Right cardiac atrium (tissue), 5 donors: ENCODE data around the gene NHSL1. TPM values are rescaled to one million over a fixed set of nuclear protein-coding genes. Genes with fewer than 3 reads are reported as not detected.
A peak's percentile ranks its signal among the peaks of the same experiment; 100 is the strongest.

ENCODE experiments used
- ATAC-seq, 2 donors: fragments of 200-7000 bp; cut with Tn5 transposase; one replicate each; pipeline versions ENCODE4 v1.8.0 to v1.9.1; 2020; ENCODE audit warnings: moderate library complexity in 2 of 2, mild to moderate bottlenecking in 1 of 2
- DNase-seq, 3 donors: peaks; one replicate each; pipeline ENCODE4 v3.0.0-alpha.2; 2020
- H3K27ac ChIP-seq: one replicate; pipeline ENCODE4 v1.5.1; 2013; ENCODE audit warnings: mild to moderate bottlenecking, low read length, control low read depth, moderate library complexity
- H3K27me3 ChIP-seq: one replicate; pipeline ENCODE4 v1.6.1; 2013; ENCODE audit not compliant: control insufficient read depth, insufficient read depth
- H3K4me1 ChIP-seq: one replicate; pipeline ENCODE4 v1.6.1; 2013; ENCODE audit warnings: low read length; ENCODE audit not compliant: control insufficient read depth, insufficient read depth
- H3K4me3 ChIP-seq: one replicate; pipeline ENCODE4 v1.5.1; 2013; ENCODE audit warnings: low read length, control low read depth
- H3K9me3 ChIP-seq: one replicate; pipeline ENCODE4 v1.6.1; 2013; ENCODE audit warnings: low read length; ENCODE audit not compliant: control insufficient read depth
- WGBS: extraction: QIAGEN DNeasy Blood & Tissue Kit; methylation state at CpG from one replicate; pipeline ENCODE4 v1.1.7; 2013; 5-methylcytosine and 5-hydroxymethylcytosine counted together
- intact Hi-C, 4 donors: fragments of 100-400 bp; cut with DNase I; formaldehyde crosslinking; loops; one replicate each; pipeline versions ENCODE4 v1.11.0 to v1.14.0; 2022 to 2023
- polyA plus RNA-seq: library from polyadenylated mRNA; stranded (reverse); fragments of 200-250 nt; gene quantifications from one replicate; pipeline ENCODE4 v1.2.3, GENCODE V29; 2013
- total RNA-seq, 4 donors: library from RNA; stranded (reverse); fragmentation: NEBNext Ultra II Directional; extraction: Animal tissue kit (Norgen Biotek cat#: 25700); gene quantifications; one replicate each; pipeline ENCODE4 v1.2.1, GENCODE V29; 2021
- donor health status: healthy with polysubstance abuse.
- donor health status: DM: no; HTN: yes; CAD: no.
- donor health status: DM: no; HTN: no; CAD: no.
- donor health status: DM: no; HTN: yes; CAD: no; lungs with severe emphysema.
- donor health status: DM: yes; HTN: yes; CAD: no.

NHSL1 gene
- total and polyA plus RNA-seq, 5 donors: 10.5 to 46.5 (median 35.9) TPM

GRCh38 chr6:138509371-138509770, 10.1 kb upstream of the NHSL1 start:
- H3K27me3 ChIP-seq: no peaks in the 10 kb centered on the region
- WGBS: 34% methylated on average over 6 of the region's 6 CpGs
- H3K9me3 ChIP-seq: no peaks in the 10 kb centered on the region
- H3K27ac ChIP-seq: no peak overlapping the region
- ATAC-seq (peak in 1 of 2 donors; percentile 68), DNase-seq (peak in 2 of 3 donors; percentile 46 to 64)
- no peak overlapping the region for H3K4me3 ChIP-seq
- no peaks in the 10 kb centered on the region for H3K4me1 ChIP-seq
- intact Hi-C loops: loop anchor here in 2 of 4 donors (5.0 kb wide), 2 partner anchors 77 to 82 kb away; no protein-coding TSS in a partner anchor

DNA sequence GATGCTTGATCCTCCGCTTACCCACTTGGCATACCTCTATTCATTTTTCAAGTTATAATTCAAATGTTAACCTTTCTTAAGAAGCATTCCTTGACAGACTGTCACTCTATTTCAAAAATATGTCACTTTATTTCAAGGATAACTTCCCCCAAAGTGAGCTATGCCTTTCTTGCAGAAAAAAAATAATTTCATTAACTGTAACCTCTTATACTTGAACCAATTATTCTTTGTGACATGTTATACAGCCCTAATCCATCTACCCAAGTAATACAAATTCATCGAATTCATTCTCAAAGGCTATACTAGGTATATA, 9.3 kb upstream of the NHSL1 start:
- H3K9me3 ChIP-seq: no peaks in the 10 kb centered on the region
- H3K27ac ChIP-seq: no peak overlapping the region
- no peak for ATAC-seq
- intact Hi-C loops: loop anchor here in 2 of 4 donors (5.0 kb wide), 2 partner anchors 76 to 81 kb away; no protein-coding TSS in a partner anchor
- no peak for DNase-seq
- H3K27me3 ChIP-seq: no peaks in the 10 kb centered on the region
- WGBS: 94% methylated on average over 2 of the region's 2 CpGs
- H3K4me3 ChIP-seq: no peak overlapping the region
- no peaks in the 10 kb centered on the region for H3K4me1 ChIP-seq

GRCh38 chr6:138507977-138508675, 8.8 kb upstream of the NHSL1 start:
- WGBS: 86% methylated on average over 7 of the region's 7 CpGs
- no peaks in the 10 kb centered on the region for H3K4me1 ChIP-seq
- no peak overlapping the region for H3K27ac ChIP-seq
- DNase-seq: no peak
- H3K4me3 ChIP-seq: no peak overlapping the region
- intact Hi-C loops: loop anchor here in 2 of 4 donors (5.0 kb wide), 2 partner anchors 76 to 81 kb away; no protein-coding TSS in a partner anchor
- no peaks in the 10 kb centered on the region for H3K9me3 ChIP-seq
- H3K27me3 ChIP-seq: no peaks in the 10 kb centered on the region
- ATAC-seq: no peak

DNA sequence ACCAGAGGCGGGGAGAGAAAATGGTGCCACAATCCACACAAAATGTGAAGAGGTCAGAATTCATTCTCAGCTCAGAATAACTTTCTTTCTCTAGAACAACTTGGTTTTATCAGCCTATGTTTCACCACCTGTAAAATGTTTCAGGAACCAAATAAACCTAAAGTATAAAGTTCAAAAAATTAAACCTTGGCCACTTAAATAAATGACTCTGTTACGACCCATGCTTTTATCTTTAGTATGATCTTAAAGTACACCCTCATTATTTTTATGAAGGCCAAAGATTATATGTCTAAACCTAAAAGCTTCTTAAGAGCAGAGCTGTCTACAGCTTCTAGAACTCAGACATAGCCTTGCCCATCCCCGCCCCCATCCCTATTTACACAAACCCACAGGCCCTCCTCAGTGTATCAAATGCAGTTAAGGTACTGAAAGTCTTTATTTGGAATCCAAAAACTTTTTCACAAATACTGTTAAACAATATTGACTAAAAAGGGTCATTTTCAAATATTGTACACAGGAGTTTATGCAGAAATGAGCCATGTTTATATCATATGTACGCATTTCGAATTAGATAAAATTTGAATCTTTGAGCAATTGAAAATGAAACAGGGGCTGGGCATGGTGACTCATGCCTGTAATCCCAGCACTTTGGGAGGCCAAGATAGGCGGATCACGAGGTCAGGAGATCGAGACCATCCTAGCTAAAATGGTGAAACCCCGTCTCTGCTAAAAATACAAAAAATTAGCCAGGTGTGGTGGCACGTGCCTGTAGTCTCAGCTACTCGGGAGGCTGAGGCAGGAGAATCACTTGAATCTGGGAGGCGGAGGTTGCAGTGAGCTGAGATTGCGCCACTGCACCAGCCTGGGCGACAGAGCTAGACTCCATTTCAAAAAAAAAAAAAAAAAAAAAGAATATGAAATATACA, 5.7 kb upstream of the NHSL1 start:
- H3K4me1 ChIP-seq: no peaks in the 10 kb centered on the region
- no peak for ATAC-seq
- H3K27ac ChIP-seq: no peak overlapping the region
- WGBS: 93% methylated on average over 14 of the region's 14 CpGs
- intact Hi-C loops: loop anchor here in 2 of 4 donors (5.0 kb wide), 2 partner anchors 73 to 78 kb away; no protein-coding TSS in a partner anchor
- H3K9me3 ChIP-seq: no peaks in the 10 kb centered on the region
- H3K4me3 ChIP-seq: no peak overlapping the region
- no peak for DNase-seq
- H3K27me3 ChIP-seq: no peaks in the 10 kb centered on the region

DNA sequence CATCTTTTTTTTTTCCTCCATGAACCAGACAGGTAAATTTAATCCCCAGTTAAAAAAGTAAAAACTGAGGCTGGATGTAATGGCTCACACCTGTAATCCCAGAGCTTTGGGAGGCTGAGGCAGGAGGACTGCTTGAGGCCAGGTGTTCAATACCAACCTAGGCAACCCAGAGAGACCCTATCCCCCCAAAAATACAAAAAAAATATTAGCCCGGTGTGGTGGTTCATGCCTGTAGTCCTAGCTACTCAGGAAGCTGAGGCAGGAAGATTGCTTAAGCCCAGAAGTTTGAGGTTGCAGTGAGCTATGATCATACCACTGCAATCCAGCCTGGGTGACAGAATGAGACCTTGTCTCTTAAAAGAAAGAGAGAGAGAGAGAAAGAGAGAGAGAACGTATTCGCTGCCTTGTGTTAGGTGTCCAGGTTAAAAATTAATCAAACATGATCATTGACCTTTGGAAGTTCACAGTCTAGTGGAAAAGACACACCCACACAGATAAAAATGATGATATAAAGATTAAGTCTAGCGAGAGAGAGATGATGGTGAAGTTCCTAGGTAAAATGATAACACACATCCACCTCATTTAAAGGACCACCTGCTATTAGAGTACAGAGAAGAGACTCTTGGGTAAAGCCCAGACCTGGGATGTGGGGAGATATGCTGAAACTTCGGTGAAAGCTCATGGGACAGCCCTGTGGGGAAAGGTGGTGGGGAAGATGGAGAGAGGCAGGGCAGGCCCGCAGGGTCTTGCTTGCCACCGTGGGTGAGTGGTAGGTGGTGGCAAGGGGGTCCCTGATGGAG, 4.8 kb upstream of the NHSL1 start:
- WGBS: 80% methylated on average over 7 of the region's 7 CpGs
- H3K27ac ChIP-seq: no peak overlapping the region
- H3K4me1 ChIP-seq: no peaks in the 10 kb centered on the region
- DNase-seq (no peak), ATAC-seq (peak in 1 of 2 donors; percentile 22)
- no peaks in the 10 kb centered on the region for H3K27me3 ChIP-seq
- no peak overlapping the region for H3K4me3 ChIP-seq
- intact Hi-C loops: no loop called here
- no peaks in the 10 kb centered on the region for H3K9me3 ChIP-seq

DNA sequence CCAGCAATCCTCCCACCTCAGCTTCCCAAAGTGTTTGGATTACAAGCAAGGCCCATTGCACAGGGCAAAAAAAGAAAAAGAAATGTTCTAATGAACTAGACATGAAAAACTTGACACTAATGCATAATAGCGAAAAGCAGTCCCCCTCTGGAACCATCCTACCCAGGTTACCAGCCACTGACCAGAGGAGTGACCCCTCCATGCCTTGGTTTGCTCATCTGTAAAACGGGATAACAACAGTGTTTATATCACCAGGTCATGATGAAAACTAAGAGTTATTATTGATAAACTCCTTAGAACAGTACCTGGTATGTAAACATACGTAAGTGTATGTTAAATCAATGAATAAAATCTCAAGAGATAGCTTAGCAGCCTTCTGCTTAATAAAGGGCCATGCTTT, 3.3 kb upstream of the NHSL1 start:
- intact Hi-C loops: no loop called here
- Histone ChIP-seq H3K4me3 (no peak overlapping the region), H3K27me3 (no peaks in the 10 kb centered on the region), H3K27ac (no peak overlapping the region), H3K9me3 (no peaks in the 10 kb centered on the region), H3K4me1 (peaks cover 2% of the 10 kb centered on the region)
- no peak for ATAC-seq
- WGBS: 97% methylated on average over 3 of the region's 3 CpGs
- DNase-seq: no peak

GRCh38 chr6:138500867-138501446, 1.7 kb upstream of the NHSL1 start:
- H3K27me3 ChIP-seq: no peaks in the 10 kb centered on the region
- intact Hi-C loops: no loop called here
- H3K27ac ChIP-seq: no peak overlapping the region
- ATAC-seq (no peak), DNase-seq (no peak)
- H3K4me1 ChIP-seq: peaks cover 2% of the 10 kb centered on the region
- H3K9me3 ChIP-seq: no peaks in the 10 kb centered on the region
- H3K4me3 ChIP-seq: no peak overlapping the region
- 71% methylated on average over 5 of the region's 5 CpGs for WGBS

DNA sequence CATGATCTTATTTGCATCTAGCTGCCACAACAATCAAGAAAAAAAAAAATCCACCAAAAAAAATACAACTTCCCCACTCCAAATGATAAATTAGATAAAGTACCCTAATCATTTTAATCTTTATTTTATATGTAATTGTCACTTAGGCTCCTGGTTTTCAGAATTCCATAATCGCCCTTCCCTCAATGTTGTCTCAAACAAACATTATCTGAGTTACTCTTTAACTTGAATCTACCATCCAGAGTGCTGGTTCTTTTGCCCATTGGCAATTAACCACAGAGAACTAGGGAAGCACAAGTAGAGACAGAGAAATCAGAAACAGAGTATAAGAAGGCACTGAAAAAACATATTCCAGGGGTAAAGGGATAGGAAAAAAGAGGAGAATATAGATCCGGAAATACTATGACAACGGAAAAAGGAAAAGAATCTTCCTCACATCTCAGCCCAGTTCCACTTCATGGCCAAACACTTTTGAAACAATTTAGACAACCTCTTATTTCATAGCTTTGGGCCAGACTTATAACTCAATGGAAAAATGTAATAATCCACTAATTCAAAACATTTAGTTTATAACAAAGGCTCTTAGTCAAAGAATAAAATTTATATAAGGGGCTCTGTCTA, 861 bp upstream of the NHSL1 start:
- Histone ChIP-seq H3K4me3 (no peak overlapping the region), H3K4me1 (peaks cover 2% of the 10 kb centered on the region), H3K27ac (no peak overlapping the region), H3K27me3 (no peaks in the 10 kb centered on the region), H3K9me3 (no peaks in the 10 kb centered on the region)
- 78% methylated on average over 3 of the region's 3 CpGs for WGBS
- intact Hi-C loops: no loop called here
- DNase-seq: no peak
- ATAC-seq: no peak

- 77% methylated on average over 3 of the region's 3 CpGs for WGBS
- no peak for ATAC-seq
- H3K27ac ChIP-seq: no peak overlapping the region
Measured at GRCh38 chr6:138498629-138499302, 528 bp downstream of the NHSL1 start.

DNA sequence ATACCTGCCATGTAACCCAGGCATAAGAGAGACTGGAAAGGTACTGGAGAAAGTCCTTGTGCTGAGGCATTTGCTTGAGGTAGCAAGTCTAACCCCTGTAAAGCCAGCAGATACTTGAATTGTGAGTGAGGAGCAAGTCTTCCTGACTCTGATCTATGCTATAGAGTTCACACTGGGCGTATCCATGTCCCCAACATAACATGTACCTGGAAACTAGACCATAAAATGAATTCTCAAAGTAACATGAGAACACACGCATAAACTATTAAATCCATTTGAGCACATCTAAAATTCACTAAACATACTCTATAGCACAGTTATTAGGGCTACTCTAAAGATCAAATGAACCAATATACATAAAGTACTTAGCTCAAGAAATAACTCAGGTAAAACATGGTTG, 2.0 kb downstream of the NHSL1 start:
- ATAC-seq: no peak
- DNase-seq: no peak
- no peak overlapping the region for H3K4me3 ChIP-seq
- H3K27me3 ChIP-seq: no peaks in the 10 kb centered on the region
- intact Hi-C loops: no loop called here
- H3K27ac ChIP-seq: no peak overlapping the region
- 96% methylated on average over 2 of the region's 2 CpGs for WGBS
- peaks cover 2% of the 10 kb centered on the region for H3K4me1 ChIP-seq
- no peaks in the 10 kb centered on the region for H3K9me3 ChIP-seq

More at GRCh38 chr6:138498629-138499302, 528 bp downstream of the NHSL1 start:
- Histone ChIP-seq H3K27me3 (no peaks in the 10 kb centered on the region), H3K4me1 (peaks cover 2% of the 10 kb centered on the region), H3K9me3 (no peaks in the 10 kb centered on the region), H3K4me3 (no peak overlapping the region)
- DNase-seq: no peak
- intact Hi-C loops: no loop called here
